ENCODE measurements around the gene SLC25A14. TPM values are rescaled to one million over a fixed set of nuclear protein-coding genes. Genes with fewer than 3 reads are reported as not detected.

Gene SLC25A14
- total and polyA plus RNA-seq, 4 experiments from 2014 or later: 7.8 to 15.8 (median 10.9) TPM

DNA sequence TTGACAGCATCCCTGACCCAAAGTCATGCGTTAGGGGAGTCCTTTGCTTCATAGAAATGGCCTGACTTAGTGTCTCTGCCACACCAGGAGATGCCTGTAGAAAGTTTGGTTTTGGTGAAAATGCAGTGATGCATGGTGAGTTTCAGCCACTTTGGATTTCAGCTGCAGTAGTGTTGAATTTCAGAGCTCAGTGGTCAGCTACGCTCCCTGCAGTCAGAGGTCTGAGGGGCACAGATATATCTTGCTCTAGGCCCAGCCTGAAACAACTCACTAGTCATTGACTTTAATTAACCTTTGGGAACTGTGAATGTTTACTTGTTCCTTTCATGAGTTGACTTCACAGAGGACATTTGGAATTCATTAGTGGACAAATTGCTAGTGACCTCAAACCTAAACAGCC lies 79.5 kb downstream of the SLC25A14 start:
- no peaks in the 10 kb centered on the region for H3K36me3 ChIP-seq (ENCODE audit: insufficient read depth, low read length)
- no peaks in the 10 kb centered on the region for H3K4me1 Mint-ChIP-seq
- POLR2A ChIA-PET (ENCODE audit: partially characterized antibody): no interaction called here
- H3K4me3 ChIP-seq (ENCODE audit: low read length in 2 of 2): no peak overlapping the region
- CTCF ChIA-PET (ENCODE audit: partially characterized antibody): no interaction called here
- H3K27ac Mint-ChIP-seq: no peak overlapping the region
- intact Hi-C loops (cut with micrococcal nuclease): no loop called here
- no peaks in the 10 kb centered on the region for H3K27me3 Mint-ChIP-seq
- H3K27ac ChIP-seq (ENCODE audit: low read depth, low read length): no peak overlapping the region
- H3K9me3 Mint-ChIP-seq: peaks cover 0 to 1% (median 0%) of the 10 kb centered on the region in 8 donors
- no peaks in the 10 kb centered on the region for H3K4me1 ChIP-seq (ENCODE audit: insufficient read depth, low read length)
- no peaks in the 10 kb centered on the region for H3K9me3 ChIP-seq (ENCODE audit: control insufficient read depth in 1 of 2, low read length in 2 of 2)
- H3K4me3 Mint-ChIP-seq: no peak overlapping the region
- peaks cover 3 to 4% of the 10 kb centered on the region in 2 donors for H3K36me3 Mint-ChIP-seq
- no peaks in the 10 kb centered on the region for H3K27me3 ChIP-seq (ENCODE audit: insufficient read depth, low read length)
- no peak for DNase-seq

Other genes with a start within 250 kb of the SLC25A14 start
- gene ELF4, start 229.4 kb upstream of the SLC25A14 start, total RNA-seq: 10 to 100 TPM; 29.8 to 31.3 TPM
- 10 to 100 TPM in 1 of 2 donors, 1 to 10 TPM in 1; 7.4 to 18.6 TPM for gene ELF4, start 229.4 kb upstream of the SLC25A14 start, polyA plus RNA-seq
- 10 to 100 TPM; 20.0 to 23.6 TPM for gene AIFM1, start 174.1 kb upstream of the SLC25A14 start, total RNA-seq
- 10 to 100 TPM; 32.2 to 39.4 TPM for gene AIFM1, start 174.1 kb upstream of the SLC25A14 start, polyA plus RNA-seq
- 10 to 100 TPM in 1 of 2 experiments, 1 to 10 TPM in 1; 9.7 to 10.1 TPM for gene RAB33A, start 168.0 kb upstream of the SLC25A14 start, total RNA-seq
- 1 to 10 TPM; 5.6 to 10.0 TPM for gene RAB33A, start 168.0 kb upstream of the SLC25A14 start, polyA plus RNA-seq
- 1 to 10 TPM; 4.0 to 4.9 TPM for gene ZNF280C, start 71.0 kb upstream of the SLC25A14 start, total RNA-seq
- gene ZNF280C, start 71.0 kb upstream of the SLC25A14 start, polyA plus RNA-seq: 1 to 10 TPM; 2.1 to 2.7 TPM
- gene GPR119, start 45.8 kb downstream of the SLC25A14 start, total RNA-seq: not detected
- gene GPR119, start 45.8 kb downstream of the SLC25A14 start, polyA plus RNA-seq: not detected
- 10 to 100 TPM; 23.0 to 28.0 TPM for gene RBMX2, start 62.1 kb downstream of the SLC25A14 start, total RNA-seq
- 10 to 100 TPM; 14.6 to 29.2 TPM for gene RBMX2, start 62.1 kb downstream of the SLC25A14 start, polyA plus RNA-seq